Endothelial cell of umbilical vein (primary cell): ENCODE data around the gene GAB1. TPM values are rescaled to one million over a fixed set of nuclear protein-coding genes. Genes with fewer than 3 reads are reported as not detected.

Experiments
- BruUV-seq: library from RNA; stranded (reverse); fragments of 400-500 nt; replicated peaks from 2 replicates; lab custom pipeline; 2021; lab: Mats Ljungman, UMichigan
- CTCF ChIA-PET: fragments of 300-600, 350-600 bp; sonication (Branson Sonifier 250); formaldehyde crosslinking; loops from one replicate; lab custom pipeline; 2021; ENCODE audit warnings: antibody characterized with exemption, inconsistent platforms; lab: Charles Lee
- POLR2A ChIA-PET: fragments of 300-600, 350-600 bp; sonication (Branson Sonifier 250); formaldehyde crosslinking; loops from one replicate; lab custom pipeline; 2021; ENCODE audit warnings: antibody characterized with exemption, inconsistent platforms; lab: Charles Lee
- DNase-seq: peaks from one replicate; pipeline ENCODE4 v3.0.0-alpha.2; 2011; ENCODE audit warnings: low read depth, low spot score
- FAIRE-seq: peaks from 2 replicates; lab custom pipeline; 2011; peaks lifted over from hg19 to GRCh38; lab: Jason Lieb, UNC
- H2AFZ ChIP-seq: 2 replicates; pipeline ENCODE4 v1.6.0; 2012; ENCODE audit warnings: low read depth, low read length, control low read depth, inconsistent platforms
- H3K27ac ChIP-seq: 2 replicates; pipeline ENCODE4 v1.5.1; 2011; ENCODE audit warnings: low read depth, mild to moderate bottlenecking, control low read depth, low read length, moderate library complexity; ENCODE audit not compliant: insufficient read depth
- H3K27me3 ChIP-seq, 2 experiments: 2 replicates each; pipeline versions ENCODE4 v1.6.0 to v1.6.1; 2011; ENCODE audit warnings: low read length in 2 of 2, mixed read lengths in 1 of 2; ENCODE audit not compliant: control insufficient read depth in 2 of 2, insufficient read depth in 2 of 2
- H3K36me3 ChIP-seq, 2 experiments: 2 replicates in 1 of 2; 3 replicates in 1 of 2; pipeline ENCODE4 v1.5.1; 2011; ENCODE audit warnings: low read length in 2 of 2, mild to moderate bottlenecking in 1 of 2, moderate library complexity in 1 of 2; ENCODE audit not compliant: control insufficient read depth in 2 of 2, insufficient read depth in 2 of 2; ENCODE audit errors: extremely low read depth in 1 of 2
- H3K4me1 ChIP-seq: 3 replicates; pipeline ENCODE4 v1.5.1; 2011; ENCODE audit warnings: mild to moderate bottlenecking, low read length; ENCODE audit not compliant: control insufficient read depth, insufficient read depth; ENCODE audit errors: extremely low read depth
- H3K4me2 ChIP-seq: 2 replicates; pipeline ENCODE4 v1.6.1; 2011; ENCODE audit warnings: low read length, control low read depth, mixed read lengths; ENCODE audit not compliant: insufficient read depth
- H3K4me3 ChIP-seq, 3 experiments: fragments of 200-600 bp in 1 of 3; sonication (generic), shearing (Covaris generic) in 1 of 3; replicated peaks in 1 of 3; 2 replicates each; pipeline ENCODE4 v1.5.1; 2011 to 2016; ENCODE audit warnings: control low read depth in 3 of 3, low read length in 3 of 3, mild to moderate bottlenecking in 2 of 3, inconsistent platforms in 1 of 3, low read depth in 1 of 3, moderate library complexity in 1 of 3; ENCODE audit not compliant: insufficient read depth in 1 of 3
- H3K79me2 ChIP-seq: 2 replicates; pipeline ENCODE4 v1.6.0; 2012; ENCODE audit warnings: low read length, inconsistent platforms; ENCODE audit not compliant: control insufficient read depth, insufficient read depth
- H3K9ac ChIP-seq: replicated peaks from 2 replicates; pipeline ENCODE3; 2011; ENCODE audit warnings: low read length, control low read depth; ENCODE audit not compliant: insufficient read depth; ENCODE audit errors: extremely low read depth
- H3K9me1 ChIP-seq: replicated peaks from 3 replicates; pipeline ENCODE4 v1.6.0; 2011; ENCODE audit warnings: mild to moderate bottlenecking, low read length; ENCODE audit not compliant: control insufficient read depth, insufficient read depth; ENCODE audit errors: extremely low read depth
- H3K9me3 ChIP-seq: replicated peaks from 2 replicates; pipeline ENCODE4 v1.5.1; 2012; ENCODE audit warnings: low read length, inconsistent platforms; ENCODE audit not compliant: control insufficient read depth, insufficient read depth
- H4K20me1 ChIP-seq: replicated peaks from 2 replicates; pipeline ENCODE3; 2011; ENCODE audit warnings: mild to moderate bottlenecking, low read length; ENCODE audit not compliant: control insufficient read depth, insufficient read depth; ENCODE audit errors: extremely low read depth
- EZH2 ChIP-seq: IDR thresholded peaks from 2 replicates; pipeline ENCODE4 v1.6.1; 2012; ENCODE audit warnings: borderline replicate concordance, low read depth, mild to moderate bottlenecking, moderate library complexity, low read length, inconsistent platforms; ENCODE audit not compliant: severe bottlenecking
- FOS ChIP-seq: IDR thresholded peaks from 2 replicates; pipeline ENCODE4 v1.6.1; 2011; ENCODE audit warnings: mild to moderate bottlenecking, low read length, moderate library complexity, borderline replicate concordance; ENCODE audit not compliant: insufficient read depth
- GATA2 ChIP-seq: IDR thresholded peaks from 2 replicates; pipeline ENCODE4 v1.7.0; 2011; ENCODE audit warnings: low read depth, mild to moderate bottlenecking, moderate library complexity, mixed read lengths, low read length; ENCODE audit not compliant: insufficient read length, insufficient read depth
- JUN ChIP-seq: IDR thresholded peaks from 2 replicates; pipeline ENCODE4 v1.6.1; 2011; ENCODE audit warnings: borderline replicate concordance, low read depth; ENCODE audit not compliant: insufficient read length, insufficient read depth
- MYC ChIP-seq: IDR thresholded peaks from one replicate; pipeline ENCODE4 v1.6.1; 2011; ENCODE audit warnings: mild to moderate bottlenecking, low read depth, low read length
- POLR2A ChIP-seq: IDR thresholded peaks from 2 replicates; pipeline ENCODE4 v1.6.1; 2012; ENCODE audit warnings: low read depth, mild to moderate bottlenecking, control low read depth, low read length
- POLR2AphosphoS5 ChIP-seq: IDR thresholded peaks from 2 replicates; pipeline ENCODE4 v1.6.1; 2012; ENCODE audit warnings: low read depth, mild to moderate bottlenecking, control low read depth, low read length, moderate library complexity; ENCODE audit not compliant: insufficient read depth
- dilution Hi-C: fragments of 300-500 bp; cut with MboI; formaldehyde crosslinking; loops from one replicate; pipeline ENCODE4 v1.15.0; 2019; ENCODE audit warnings: low sequenced_read_pairs; ENCODE audit not compliant: extremely low pct_ligation_motif_present
- intact Hi-C: fragments of 100-400 bp; cut with micrococcal nuclease; formaldehyde crosslinking; loops from one replicate; pipeline ENCODE4 v1.10.0; 2022
- polyA plus RNA-seq, 4 experiments: library from polyadenylated mRNA; depleted of rRNA in 3 of 4; stranded (reverse) in 3 of 4; unstranded in 1 of 4; fragments of >200 nt; gene quantifications; 2 replicates each; pipeline versions ENCODE4 v1.2.1 to v1.2.3, GENCODE V29; 2011 to 2012; ENCODE audit warnings: missing spikeins in 1 of 4
- total RNA-seq: library from RNA; stranded (reverse); gene quantifications from 2 replicates; pipeline ENCODE4 v1.2.3, GENCODE V29; 2021
- TF ChIP-seq, protein P1 (sequence below), 2 donors: IDR thresholded peaks; 1 replicate in 1 of 2; 2 replicates in 1 of 2; pipeline ENCODE4 v1.5.1; 2011; ENCODE audit warnings: low read length in 2 of 2, mild to moderate bottlenecking in 2 of 2, moderate library complexity in 2 of 2, control low read depth in 1 of 2, inconsistent platforms in 1 of 2, low read depth in 1 of 2; ENCODE audit not compliant: insufficient read depth in 1 of 2; ENCODE audit errors: extremely low read depth in 1 of 2
- TF ChIP-seq, protein P2 (sequence below): IDR thresholded peaks from 2 replicates; pipeline ENCODE4 v1.6.1; 2011; ENCODE audit not compliant: insufficient read depth, insufficient read length

The GAB1 gene
- total and polyA plus RNA-seq, 2 donors (not counting 3 experiments of a cell fraction or from before 2014, with no cell fraction given), result 9.3 to 37.7 TPM

DNA sequence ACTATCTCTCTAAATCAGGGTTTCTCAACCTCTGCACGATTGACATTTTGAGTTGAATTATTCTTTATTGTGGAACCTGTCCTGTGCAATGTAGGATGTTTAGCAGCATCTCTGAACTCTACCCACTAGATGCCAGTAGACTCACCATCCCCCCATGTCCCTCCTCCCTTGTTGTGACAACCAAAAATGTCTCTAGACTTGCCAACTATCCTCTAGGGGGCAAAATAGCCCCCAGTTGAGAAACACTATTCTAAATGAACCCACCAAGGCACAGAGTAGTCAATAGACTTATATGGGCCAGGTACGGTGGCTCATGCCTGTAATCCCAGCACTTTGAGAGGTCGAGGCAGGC, 49.1 kb upstream of the GAB1 start:
- Histone ChIP-seq H3K79me2 (no peaks in the 10 kb centered on the region), H3K4me3 (no peak overlapping the region), H3K9me3 (no peaks in the 10 kb centered on the region), H4K20me1 (no peaks in the 10 kb centered on the region), H3K4me1 (no peaks in the 10 kb centered on the region), H3K4me2 (no peak overlapping the region), H3K27ac (no peak overlapping the region), H3K9me1 (no peaks in the 10 kb centered on the region), H3K9ac (no peak overlapping the region), H2AFZ (no peak overlapping the region), H3K27me3 (peaks cover 0 to 5% of the 10 kb centered on the region in 2 experiments), H3K36me3 (no peaks in the 10 kb centered on the region)
- BruUV-seq, result no TSS peak
- no peak for TF ChIP-seq MYC
- no peak for TF ChIP-seq GATA2
- TF ChIP-seq, protein P1, sequence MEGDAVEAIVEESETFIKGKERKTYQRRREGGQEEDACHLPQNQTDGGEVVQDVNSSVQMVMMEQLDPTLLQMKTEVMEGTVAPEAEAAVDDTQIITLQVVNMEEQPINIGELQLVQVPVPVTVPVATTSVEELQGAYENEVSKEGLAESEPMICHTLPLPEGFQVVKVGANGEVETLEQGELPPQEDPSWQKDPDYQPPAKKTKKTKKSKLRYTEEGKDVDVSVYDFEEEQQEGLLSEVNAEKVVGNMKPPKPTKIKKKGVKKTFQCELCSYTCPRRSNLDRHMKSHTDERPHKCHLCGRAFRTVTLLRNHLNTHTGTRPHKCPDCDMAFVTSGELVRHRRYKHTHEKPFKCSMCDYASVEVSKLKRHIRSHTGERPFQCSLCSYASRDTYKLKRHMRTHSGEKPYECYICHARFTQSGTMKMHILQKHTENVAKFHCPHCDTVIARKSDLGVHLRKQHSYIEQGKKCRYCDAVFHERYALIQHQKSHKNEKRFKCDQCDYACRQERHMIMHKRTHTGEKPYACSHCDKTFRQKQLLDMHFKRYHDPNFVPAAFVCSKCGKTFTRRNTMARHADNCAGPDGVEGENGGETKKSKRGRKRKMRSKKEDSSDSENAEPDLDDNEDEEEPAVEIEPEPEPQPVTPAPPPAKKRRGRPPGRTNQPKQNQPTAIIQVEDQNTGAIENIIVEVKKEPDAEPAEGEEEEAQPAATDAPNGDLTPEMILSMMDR (IDR thresholded peaks at IDR 0.05; ENCODE audit: extremely low read depth in 1 of 2, insufficient read depth in 1 of 2, low read depth in 1 of 2, low read length in 2 of 2), result no peak
- no peak for TF ChIP-seq JUN
- TF ChIP-seq POLR2AphosphoS5, result no peak
- no peak for TF ChIP-seq FOS
- TF ChIP-seq, protein P2, sequence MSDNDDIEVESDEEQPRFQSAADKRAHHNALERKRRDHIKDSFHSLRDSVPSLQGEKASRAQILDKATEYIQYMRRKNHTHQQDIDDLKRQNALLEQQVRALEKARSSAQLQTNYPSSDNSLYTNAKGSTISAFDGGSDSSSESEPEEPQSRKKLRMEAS, result no peak
- TF ChIP-seq EZH2, result no peak
- no peak for TF ChIP-seq POLR2A
- intact Hi-C loops (no loop called here), dilution Hi-C loops (no loop called here)
- POLR2A ChIA-PET, result interaction anchor here (0.6 kb wide), 1 partner anchor 12 kb away, joined by 3 read pairs; no protein-coding TSS in a partner anchor
- CTCF ChIA-PET, result interaction anchor here (0.6 kb wide), 1 partner anchor 1101 kb away, joined by 3 read pairs; no protein-coding TSS in a partner anchor
- FAIRE-seq (no peak), DNase-seq (no peak)
